PFSK-1 (cell line): ENCODE results near the gene KCNE4.

Experiments used
- FOXP2 ChIP-seq: optimal IDR thresholded peaks from 2 replicates; pipeline ENCODE3; 2011; ENCODE audit warnings: borderline replicate concordance, control low read depth, inconsistent platforms; ENCODE audit not compliant: insufficient read depth; ENCODE audit errors: extremely low read length, extremely low read depth
- POLR2AphosphoS5 ChIP-seq: IDR thresholded peaks from 2 replicates; pipeline ENCODE4 v1.6.1; 2012; ENCODE audit warnings: low read depth, mild to moderate bottlenecking, control low read depth, low read length, moderate library complexity
- REST ChIP-seq, 2 experiments: IDR thresholded peaks; 2 replicates each; pipeline versions ENCODE4 v1.6.1 to v1.8.0; 2011 to 2012; ENCODE audit warnings: low read depth in 2 of 2, low read length in 2 of 2, control low read depth in 1 of 2, inconsistent platforms in 1 of 2, mild to moderate bottlenecking in 1 of 2, moderate library complexity in 1 of 2; ENCODE audit not compliant: insufficient read depth in 1 of 2
- SIN3A ChIP-seq: IDR thresholded peaks from 2 replicates; pipeline ENCODE4 v1.6.1; 2012; ENCODE audit warnings: mild to moderate bottlenecking, low read length, moderate library complexity, borderline replicate concordance; ENCODE audit not compliant: insufficient read depth
- TAF1 ChIP-seq: IDR thresholded peaks from 2 replicates; pipeline ENCODE4 v1.6.1; 2012; ENCODE audit warnings: low read length, control low read depth, borderline replicate concordance; ENCODE audit not compliant: insufficient read depth

KCNE4 gene

DNA sequence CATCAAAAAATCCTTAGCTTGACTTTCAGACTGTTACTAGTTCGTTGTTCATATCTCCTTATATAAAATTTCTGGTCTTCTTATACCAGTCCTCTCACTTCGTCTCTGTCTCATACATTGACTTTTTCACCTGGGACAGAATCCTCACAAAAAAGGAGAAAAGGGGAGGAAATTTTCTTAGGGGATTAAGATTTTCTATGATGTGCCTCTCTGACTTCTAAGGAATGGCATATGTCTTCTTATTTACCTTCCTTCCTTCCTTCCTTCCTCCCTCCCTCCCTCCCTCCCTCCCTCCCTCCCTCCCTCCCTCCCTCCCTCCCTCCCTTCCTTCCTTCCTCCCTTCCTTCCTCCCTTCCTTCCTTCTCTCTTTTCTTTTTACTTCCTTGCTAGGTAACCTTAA is 27.9 kb downstream of the KCNE4 start:
- TF ChIP-seq POLR2AphosphoS5 (no peak), TAF1 (no peak), SIN3A (no peak), FOXP2 (no peak), REST (IDR thresholded peaks at IDR 0.05; ENCODE audit: insufficient read depth in 1 of 2, low read depth in 2 of 2, low read length in 2 of 2) (no peak)

DNA sequence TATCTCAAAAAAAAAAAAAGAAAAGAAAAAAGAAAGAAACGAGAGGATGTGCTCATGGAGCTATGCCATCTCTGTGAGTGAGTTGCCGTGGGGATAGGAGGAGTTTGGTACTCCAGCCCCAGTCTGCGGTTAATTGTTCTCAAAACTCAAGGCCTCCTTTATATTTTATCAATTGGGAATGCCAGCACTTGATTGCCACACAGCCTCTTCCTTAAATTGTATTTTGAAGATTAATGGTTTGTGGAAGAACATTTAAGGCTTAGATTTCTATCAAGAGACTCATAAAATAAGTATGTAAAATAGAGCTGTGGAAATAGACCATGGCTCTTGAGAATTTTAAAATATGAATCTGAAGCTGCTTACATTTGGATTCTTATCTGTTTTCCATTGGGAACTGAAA is 29.8 kb downstream of the KCNE4 start:
- TF ChIP-seq POLR2AphosphoS5 (no peak), REST (IDR thresholded peaks at IDR 0.05; ENCODE audit: insufficient read depth in 1 of 2, low read depth in 2 of 2, low read length in 2 of 2) (no peak), TAF1 (no peak), SIN3A (no peak), FOXP2 (no peak)

GRCh38 chr2:223082706-223083105 is 30.7 kb downstream of the KCNE4 start:
- TF ChIP-seq FOXP2 = no peak
- no peak for TF ChIP-seq TAF1
- no peak for TF ChIP-seq REST (IDR thresholded peaks at IDR 0.05; ENCODE audit: insufficient read depth in 1 of 2, low read depth in 2 of 2, low read length in 2 of 2)
- no peak for TF ChIP-seq POLR2AphosphoS5
- TF ChIP-seq SIN3A = no peak

DNA sequence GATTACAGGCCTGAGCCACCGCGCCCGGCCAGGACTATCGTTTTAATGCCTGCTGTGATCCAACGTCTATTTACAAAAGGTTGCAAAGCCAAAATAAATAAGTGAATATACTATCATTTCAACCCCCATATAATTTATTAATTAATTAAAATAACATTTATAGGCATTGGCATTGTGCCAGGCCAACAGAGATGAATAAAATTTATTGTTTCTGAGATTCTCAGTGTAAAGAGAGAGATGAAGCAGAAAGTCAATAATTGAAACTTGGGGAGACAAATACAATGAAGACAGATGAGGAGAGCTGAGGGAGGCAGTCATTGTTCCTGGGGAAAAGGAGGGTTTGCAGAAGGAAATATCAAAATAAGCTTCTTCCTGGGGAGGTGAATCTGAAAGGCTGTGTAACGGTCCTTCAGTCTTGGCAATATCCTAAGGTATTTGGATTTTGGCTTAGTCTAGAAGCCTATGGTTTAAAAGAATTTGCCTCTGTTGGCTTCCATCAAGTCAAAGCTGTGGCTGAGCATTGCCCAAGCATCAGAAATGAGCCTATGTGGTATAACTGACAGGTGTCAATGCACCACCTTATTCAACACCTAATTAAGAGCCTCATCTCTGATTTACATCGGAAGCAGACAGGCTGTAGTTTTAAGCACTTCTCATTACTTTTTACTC is 31.5 kb downstream of the KCNE4 start:
- TF ChIP-seq TAF1 (no peak), SIN3A (no peak), FOXP2 (no peak), POLR2AphosphoS5 (no peak), REST (IDR thresholded peaks at IDR 0.05; ENCODE audit: insufficient read depth in 1 of 2, low read depth in 2 of 2, low read length in 2 of 2) (no peak)

- TF ChIP-seq POLR2AphosphoS5 (no peak), TAF1 (no peak), REST (IDR thresholded peaks at IDR 0.05; ENCODE audit: insufficient read depth in 1 of 2, low read depth in 2 of 2, low read length in 2 of 2) (no peak), SIN3A (no peak), FOXP2 (no peak)
Observed at GRCh38 chr2:223084873-223085272, 32.9 kb downstream of the KCNE4 start.
